GM12873 (cell line): ENCODE measurements around the gene AATF.

Experiments
- CTCF ChIP-seq: IDR thresholded peaks from 2 replicates; pipeline ENCODE4 v1.5.1; 2012; ENCODE audit warnings: low read depth, mild to moderate bottlenecking, moderate library complexity, low read length, control low read depth; ENCODE audit not compliant: insufficient read depth; ENCODE audit errors: missing control alignments

The AATF gene

GRCh38 chr17:37079065-37079708 is 130.4 kb downstream of the AATF start:
- no peak for TF ChIP-seq CTCF

- no peak for TF ChIP-seq CTCF
Observed at GRCh38 chr17:37079735-37080134, 131.0 kb downstream of the AATF start.

GRCh38 chr17:37081287-37081686 is 132.5 kb downstream of the AATF start:
- TF ChIP-seq CTCF = no peak

- no peak for TF ChIP-seq CTCF
Observed at GRCh38 chr17:37082311-37082860, 133.6 kb downstream of the AATF start.

- no peak for TF ChIP-seq CTCF
Observed at GRCh38 chr17:37082985-37083384, 134.2 kb downstream of the AATF start.

GRCh38 chr17:37083456-37083855 is 134.7 kb downstream of the AATF start:
- TF ChIP-seq CTCF = no peak

GRCh38 chr17:37084372-37084771 is 135.6 kb downstream of the AATF start:
- no peak for TF ChIP-seq CTCF
